H1 (cell line): Measurements from ENCODE around the gene GSTT2.
"Not testable (repeated sequence)": the region's sequence is repeated elsewhere in the genome, so short reads cannot be mapped to it uniquely, and the experiment has no call there.

Source experiments
- CEBPB ChIP-seq: IDR thresholded peaks from 2 replicates; pipeline ENCODE4 v1.6.1; 2012; ENCODE audit warnings: low read depth, low read length
- CREB1 ChIP-seq: IDR thresholded peaks from 2 replicates; pipeline ENCODE4 v1.6.1; 2012; ENCODE audit warnings: inconsistent platforms
- EZH2 ChIP-seq: fragments of 200-600 bp; sonication (generic); IDR thresholded peaks from 2 replicates; pipeline ENCODE4 v1.7.1; 2012; ENCODE audit warnings: low read depth, mild to moderate bottlenecking, moderate library complexity, low read length, inconsistent platforms; ENCODE audit not compliant: severe bottlenecking
- FOSL1 ChIP-seq: IDR thresholded peaks from 2 replicates; pipeline ENCODE4 v1.6.1; 2011; ENCODE audit warnings: mild to moderate bottlenecking, low read depth, low read length, moderate library complexity; ENCODE audit not compliant: insufficient read depth
- POLR2A ChIP-seq, 2 experiments: IDR thresholded peaks; 1 replicate in 1 of 2; 2 replicates in 1 of 2; pipeline ENCODE4 v1.6.1; 2011; ENCODE audit warnings: low read depth in 2 of 2, low read length in 2 of 2, mild to moderate bottlenecking in 2 of 2; ENCODE audit errors: control extremely low read depth in 1 of 2
- RAD21 ChIP-seq, 2 experiments: IDR thresholded peaks in 1 of 2; conservative IDR thresholded peaks in 1 of 2; 2 replicates each; pipeline ENCODE4 v1.6.1; 2011; ENCODE audit warnings: low read depth in 2 of 2, low read length in 2 of 2, improper control_type of control experiment in 1 of 2, inconsistent platforms in 1 of 2, mild to moderate bottlenecking in 1 of 2, moderate library complexity in 1 of 2
- RBBP5 ChIP-seq: IDR thresholded peaks from 2 replicates; pipeline ENCODE4 v1.7.1; 2012; ENCODE audit warnings: low read depth, mild to moderate bottlenecking, inconsistent platforms, low read length, moderate library complexity, borderline replicate concordance
- TAF1 ChIP-seq: IDR thresholded peaks from 2 replicates; pipeline ENCODE4 v1.6.1; 2011; ENCODE audit warnings: mild to moderate bottlenecking, low read depth, low read length
- TBP ChIP-seq: IDR thresholded peaks from 2 replicates; pipeline ENCODE4 v1.6.1; 2011; ENCODE audit warnings: low read depth, low read length, improper control_type of control experiment
- YY1 ChIP-seq: IDR thresholded peaks from 2 replicates; pipeline ENCODE4 v1.6.1; 2011; ENCODE audit warnings: low read depth, mild to moderate bottlenecking, low read length
- ZNF274 ChIP-seq: IDR thresholded peaks from 2 replicates; pipeline ENCODE4 v1.7.0; 2012; ENCODE audit warnings: low read length, borderline replicate concordance; ENCODE audit errors: extremely low read depth
- TF ChIP-seq, protein P1 (sequence below), 3 experiments: IDR thresholded peaks; 1 replicate in 2 of 3; 2 replicates in 1 of 3; pipeline versions ENCODE4 v1.5.1 to v1.6.1; 2011; ENCODE audit warnings: low read length in 3 of 3, mild to moderate bottlenecking in 3 of 3, inconsistent platforms in 2 of 3, low read depth in 1 of 3, moderate library complexity in 1 of 3; ENCODE audit not compliant: insufficient read depth in 1 of 3; ENCODE audit errors: control extremely low read depth in 1 of 3

GRCh38 chr22:23989583-23990244 lies 9.8 kb downstream of the GSTT2 start:
- not testable (repeated sequence) for TF ChIP-seq TBP; RBBP5; CEBPB; TAF1; POLR2A (IDR thresholded peaks at IDR 0.05; ENCODE audit: control extremely low read depth in 1 of 2, low read depth in 2 of 2, low read length in 2 of 2); YY1; FOSL1; CREB1; EZH2; ZNF274; RAD21 (IDR thresholded peaks at IDR 0.05 in 1 of 2, conservative IDR thresholded peaks at IDR 0.05 in 1 of 2; ENCODE audit: low read depth in 2 of 2, low read length in 2 of 2)
- TF ChIP-seq, protein P1, sequence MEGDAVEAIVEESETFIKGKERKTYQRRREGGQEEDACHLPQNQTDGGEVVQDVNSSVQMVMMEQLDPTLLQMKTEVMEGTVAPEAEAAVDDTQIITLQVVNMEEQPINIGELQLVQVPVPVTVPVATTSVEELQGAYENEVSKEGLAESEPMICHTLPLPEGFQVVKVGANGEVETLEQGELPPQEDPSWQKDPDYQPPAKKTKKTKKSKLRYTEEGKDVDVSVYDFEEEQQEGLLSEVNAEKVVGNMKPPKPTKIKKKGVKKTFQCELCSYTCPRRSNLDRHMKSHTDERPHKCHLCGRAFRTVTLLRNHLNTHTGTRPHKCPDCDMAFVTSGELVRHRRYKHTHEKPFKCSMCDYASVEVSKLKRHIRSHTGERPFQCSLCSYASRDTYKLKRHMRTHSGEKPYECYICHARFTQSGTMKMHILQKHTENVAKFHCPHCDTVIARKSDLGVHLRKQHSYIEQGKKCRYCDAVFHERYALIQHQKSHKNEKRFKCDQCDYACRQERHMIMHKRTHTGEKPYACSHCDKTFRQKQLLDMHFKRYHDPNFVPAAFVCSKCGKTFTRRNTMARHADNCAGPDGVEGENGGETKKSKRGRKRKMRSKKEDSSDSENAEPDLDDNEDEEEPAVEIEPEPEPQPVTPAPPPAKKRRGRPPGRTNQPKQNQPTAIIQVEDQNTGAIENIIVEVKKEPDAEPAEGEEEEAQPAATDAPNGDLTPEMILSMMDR (IDR thresholded peaks at IDR 0.05; ENCODE audit: control extremely low read depth in 1 of 3, insufficient read depth in 1 of 3, low read depth in 1 of 3, low read length in 3 of 3), result not testable (repeated sequence)
